D721Med (cell line): ENCODE measurements around the gene PDSS2.

Experiments
- DNase-seq: peaks from one replicate; pipeline ENCODE4 v3.0.0; 2011; ENCODE audit warnings: low spot score; ENCODE audit not compliant: insufficient read length
- FAIRE-seq: peaks from 2 replicates; lab custom pipeline; 2011; peaks lifted over from hg19 to GRCh38; lab: Jason Lieb, UNC
- TF ChIP-seq, protein P1 (sequence below): IDR thresholded peaks from 2 replicates; pipeline ENCODE4 v1.5.1; 2012; ENCODE audit warnings: mild to moderate bottlenecking, control low read depth; ENCODE audit not compliant: insufficient read depth; ENCODE audit errors: missing control alignments

The PDSS2 gene, protein sequence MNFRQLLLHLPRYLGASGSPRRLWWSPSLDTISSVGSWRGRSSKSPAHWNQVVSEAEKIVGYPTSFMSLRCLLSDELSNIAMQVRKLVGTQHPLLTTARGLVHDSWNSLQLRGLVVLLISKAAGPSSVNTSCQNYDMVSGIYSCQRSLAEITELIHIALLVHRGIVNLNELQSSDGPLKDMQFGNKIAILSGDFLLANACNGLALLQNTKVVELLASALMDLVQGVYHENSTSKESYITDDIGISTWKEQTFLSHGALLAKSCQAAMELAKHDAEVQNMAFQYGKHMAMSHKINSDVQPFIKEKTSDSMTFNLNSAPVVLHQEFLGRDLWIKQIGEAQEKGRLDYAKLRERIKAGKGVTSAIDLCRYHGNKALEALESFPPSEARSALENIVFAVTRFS

DNA sequence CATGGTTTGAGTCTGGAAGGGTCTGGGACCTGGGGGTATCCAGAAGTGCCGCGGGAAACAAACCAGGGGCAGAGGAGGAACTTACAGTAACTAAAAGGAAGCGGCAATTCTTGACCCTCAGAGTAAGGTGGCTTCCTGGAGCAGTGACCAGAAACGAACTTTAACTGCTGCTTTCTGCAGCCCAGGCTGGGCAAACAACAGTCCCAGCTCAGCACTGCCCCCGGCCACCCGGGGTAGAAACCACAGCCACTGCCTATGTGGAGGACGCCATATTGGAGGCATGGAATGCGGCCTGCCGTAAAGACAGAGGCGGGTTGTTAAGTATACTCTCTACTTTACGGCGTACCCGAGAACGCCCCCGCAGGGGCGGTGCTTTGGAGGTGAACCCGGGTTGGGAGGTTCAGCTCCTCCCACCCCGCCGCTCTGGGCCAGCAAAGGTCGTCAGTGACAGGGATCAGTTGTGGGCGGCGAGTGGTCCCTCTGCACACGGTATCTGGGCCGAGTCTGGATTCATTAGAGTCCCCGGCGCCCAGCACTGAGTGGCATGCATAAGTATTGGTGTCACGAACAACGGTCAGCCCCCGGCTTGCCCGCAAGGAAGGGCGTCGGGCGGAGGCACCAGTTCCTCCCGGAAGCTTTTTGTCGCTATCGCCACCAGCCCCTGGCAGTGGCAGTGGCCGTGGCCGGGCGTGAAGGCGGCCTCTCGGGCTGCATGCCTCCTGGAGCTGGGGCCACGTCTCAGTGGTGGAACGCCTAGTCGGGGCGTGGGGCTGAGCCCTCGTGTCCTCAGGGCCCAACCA, at the start of gene PDSS2:
PDSS2 (minus strand) TSS at position 282 of the 800 bp plus-strand sequence; CDS start at position 3, 279 bp downstream.
- FAIRE-seq (no peak), DNase-seq (peak; percentile 70)
- TF ChIP-seq, protein P1, sequence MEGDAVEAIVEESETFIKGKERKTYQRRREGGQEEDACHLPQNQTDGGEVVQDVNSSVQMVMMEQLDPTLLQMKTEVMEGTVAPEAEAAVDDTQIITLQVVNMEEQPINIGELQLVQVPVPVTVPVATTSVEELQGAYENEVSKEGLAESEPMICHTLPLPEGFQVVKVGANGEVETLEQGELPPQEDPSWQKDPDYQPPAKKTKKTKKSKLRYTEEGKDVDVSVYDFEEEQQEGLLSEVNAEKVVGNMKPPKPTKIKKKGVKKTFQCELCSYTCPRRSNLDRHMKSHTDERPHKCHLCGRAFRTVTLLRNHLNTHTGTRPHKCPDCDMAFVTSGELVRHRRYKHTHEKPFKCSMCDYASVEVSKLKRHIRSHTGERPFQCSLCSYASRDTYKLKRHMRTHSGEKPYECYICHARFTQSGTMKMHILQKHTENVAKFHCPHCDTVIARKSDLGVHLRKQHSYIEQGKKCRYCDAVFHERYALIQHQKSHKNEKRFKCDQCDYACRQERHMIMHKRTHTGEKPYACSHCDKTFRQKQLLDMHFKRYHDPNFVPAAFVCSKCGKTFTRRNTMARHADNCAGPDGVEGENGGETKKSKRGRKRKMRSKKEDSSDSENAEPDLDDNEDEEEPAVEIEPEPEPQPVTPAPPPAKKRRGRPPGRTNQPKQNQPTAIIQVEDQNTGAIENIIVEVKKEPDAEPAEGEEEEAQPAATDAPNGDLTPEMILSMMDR = peak; percentile 39

DNA sequence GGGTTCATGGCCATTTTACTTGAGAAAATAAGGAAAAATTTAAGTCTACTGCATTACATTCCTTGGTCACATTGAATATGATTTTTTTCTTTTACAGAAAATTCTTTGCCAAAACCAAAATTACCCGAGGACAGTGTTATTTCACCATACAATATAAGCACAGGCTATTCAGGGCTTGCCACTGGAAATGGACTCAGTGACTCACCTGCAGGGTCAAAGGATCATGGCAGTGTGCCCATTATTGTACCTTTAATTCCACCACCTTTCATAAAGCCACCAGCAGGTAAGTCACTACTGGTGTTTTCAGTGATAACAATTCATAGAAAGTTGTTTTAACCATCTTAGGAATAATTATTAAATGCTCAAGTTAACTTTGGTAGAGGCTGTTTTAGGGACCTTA, 46.8 kb upstream of the PDSS2 start:
- TF ChIP-seq, protein P1 = no peak
- no peak for DNase-seq
- no peak for FAIRE-seq

DNA sequence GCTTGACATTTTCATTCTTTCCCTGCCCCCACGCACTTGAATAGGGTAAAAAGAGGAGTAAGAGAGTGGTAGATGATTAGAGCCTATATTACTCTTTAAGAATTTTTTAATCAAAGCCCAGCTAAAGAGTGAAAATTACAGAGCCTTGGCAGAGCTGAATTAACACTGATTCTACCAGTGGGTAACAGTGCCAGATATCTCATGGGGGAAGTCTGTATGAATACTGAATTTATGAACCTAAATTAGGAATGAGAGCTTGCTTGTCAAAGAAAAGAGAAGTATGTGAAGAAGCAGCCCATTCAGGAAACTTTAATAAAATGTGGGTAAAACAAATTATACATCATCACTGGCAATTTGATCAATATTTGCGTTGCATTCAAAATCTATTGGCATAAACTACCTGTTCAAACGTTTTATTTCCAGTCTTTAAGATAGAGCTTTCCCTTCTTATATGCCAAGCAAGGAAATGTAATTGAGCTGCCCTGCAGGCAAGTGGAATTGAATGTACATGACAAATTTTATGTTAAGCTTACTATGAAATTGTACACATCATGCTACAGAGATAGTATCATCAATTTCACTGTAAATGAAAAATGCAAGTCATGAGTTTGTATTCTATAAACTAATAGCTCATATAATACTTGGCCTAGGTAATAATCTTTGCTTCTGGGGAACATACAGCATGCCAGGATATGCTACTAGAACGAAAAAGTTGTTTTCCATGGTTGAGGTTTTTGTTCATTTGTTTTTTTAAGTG, 45.1 kb upstream of the PDSS2 start:
- DNase-seq = no peak
- TF ChIP-seq, protein P1 = no peak
- FAIRE-seq = no peak

DNA sequence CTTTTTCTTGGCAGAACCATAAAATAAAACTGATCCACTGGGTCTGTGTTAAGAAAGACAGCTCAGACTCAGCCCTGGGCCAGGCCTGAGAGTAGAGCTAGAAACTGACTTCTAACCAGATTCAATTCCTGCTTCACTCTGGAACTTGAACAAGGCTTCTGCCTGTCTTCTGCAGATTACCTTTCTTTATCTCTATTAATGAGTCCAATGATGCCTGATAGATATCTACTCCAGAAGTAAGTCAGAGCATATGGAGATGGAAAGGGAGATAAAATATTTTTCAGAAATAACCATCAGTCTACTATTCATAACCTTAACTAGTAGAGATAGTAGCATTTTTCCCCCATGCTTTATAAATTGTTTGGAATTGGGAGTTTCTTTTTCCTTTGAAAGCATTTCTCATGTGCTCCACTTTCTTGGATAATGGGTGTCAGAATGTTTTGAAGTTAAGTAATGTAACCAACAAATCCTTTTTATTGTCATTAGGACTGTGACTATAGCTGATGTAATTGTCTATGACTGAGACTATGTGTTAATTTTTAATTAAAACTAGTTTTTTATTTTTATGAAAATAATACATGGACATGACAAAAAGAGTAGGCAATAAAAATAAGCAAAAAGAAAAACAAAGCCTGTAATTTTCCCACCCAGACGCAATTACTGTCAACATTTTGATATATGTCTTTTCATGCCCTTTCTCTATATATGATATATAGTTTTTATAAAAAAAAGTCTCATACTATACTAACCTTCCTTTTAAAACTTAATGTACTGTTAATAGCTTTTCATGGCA, 37.7 kb upstream of the PDSS2 start:
- DNase-seq = no peak
- TF ChIP-seq, protein P1 = no peak

DNA sequence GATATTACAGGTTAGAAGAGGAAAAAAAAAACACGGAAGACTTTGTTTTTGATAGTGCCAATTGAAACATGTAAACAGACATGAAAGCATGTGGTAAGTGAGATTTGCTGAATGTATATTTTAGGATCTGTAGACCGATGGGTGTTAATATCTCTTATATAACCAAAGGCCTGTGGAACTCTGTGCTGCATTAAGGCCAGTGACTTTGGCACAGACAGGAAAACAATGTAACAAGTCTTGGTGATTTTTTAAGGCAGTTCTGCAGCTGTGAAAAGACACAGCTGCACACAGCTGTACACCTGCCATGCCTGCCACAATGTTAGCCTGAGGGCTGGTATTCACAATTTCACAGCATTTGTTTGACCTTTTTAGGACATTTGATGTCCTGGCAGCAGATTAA, 36.6 kb upstream of the PDSS2 start:
- FAIRE-seq (no peak), DNase-seq (no peak)
- TF ChIP-seq, protein P1 = no peak

More for the DNA sequence above, 37.7 kb upstream of the PDSS2 start:
- no peak for FAIRE-seq

DNA sequence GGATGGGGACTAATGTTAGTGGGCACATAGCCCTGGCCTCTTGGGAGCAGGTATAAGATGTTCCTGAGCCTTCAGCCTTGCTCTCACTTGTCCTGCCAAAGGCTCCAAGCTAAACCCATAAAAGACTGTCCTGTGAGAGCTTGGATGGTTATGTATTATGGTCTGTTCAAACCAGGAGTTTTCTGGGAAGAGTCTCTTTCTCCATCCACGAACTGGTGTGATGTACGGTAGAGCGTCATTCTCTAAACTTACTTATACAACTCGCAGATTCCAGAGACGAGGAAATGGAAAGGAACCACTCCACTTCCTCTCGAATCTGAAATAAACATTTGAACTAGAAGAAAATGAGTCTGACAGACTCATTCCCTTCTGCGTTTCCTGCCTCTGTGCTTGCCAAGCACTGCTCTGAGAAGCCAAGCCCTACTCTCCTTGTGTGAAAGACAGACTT, 35.9 kb upstream of the PDSS2 start:
- TF ChIP-seq, protein P1 = no peak
- DNase-seq (no peak), FAIRE-seq (no peak)
